GM12878 (cell line): ENCODE results near the gene COL18A1. TPM values are rescaled to one million over a fixed set of nuclear protein-coding genes. Genes with fewer than 3 reads are reported as not detected.
"Not testable (repeated sequence)": the region's sequence is repeated elsewhere in the genome, so short reads cannot be mapped to it uniquely, and the experiment has no call there.

Experiments
- ATAC-seq: fragments of 200-7000 bp; cut with Tn5 transposase; 3 replicates; pipeline ENCODE4 v1.9.1; 2020; ENCODE audit warnings: mild to moderate bottlenecking, moderate library complexity
- BruUV-seq: library from RNA; stranded (reverse); fragments of 400-500 nt; replicated peaks from 2 replicates; lab custom pipeline; 2021; lab: Mats Ljungman, UMichigan
- CTCF ChIA-PET: fragments of 300-600 bp; sonication (Branson Sonifier 250); formaldehyde crosslinking; extraction: SDS; loops from one replicate; lab custom pipeline; 2021; ENCODE audit warnings: inconsistent platforms; lab: Yijun Ruan, JAX
- POLR2A ChIA-PET: fragments of 350-600 bp; formaldehyde crosslinking; extraction: SDS; loops from one replicate; lab custom pipeline; 2021; ENCODE audit warnings: inconsistent platforms; lab: Charles Lee
- RAD21 ChIA-PET: fragments of 300-600 bp; sonication (Branson Sonifier 250); formaldehyde crosslinking; loops from one replicate; lab custom pipeline; 2023; ENCODE audit warnings: antibody characterized with exemption; ENCODE audit not compliant: unreplicated experiment; lab: Charles Lee
- SMC1A ChIA-PET: fragments of 300-600 bp; sonication (Branson Sonifier 250); formaldehyde crosslinking; loops from one replicate; lab custom pipeline; 2023; ENCODE audit not compliant: unreplicated experiment, uncharacterized antibody; lab: Charles Lee
- DNase-seq: peaks from one replicate; pipeline ENCODE4 v3.0.0-alpha.2; 2011; ENCODE audit warnings: low read depth, low spot score
- FAIRE-seq: peaks from 3 replicates; lab custom pipeline; 2011; peaks lifted over from hg19 to GRCh38; lab: Jason Lieb, UNC
- H2AFZ ChIP-seq: 2 replicates; pipeline ENCODE4 v1.6.0; 2011; ENCODE audit warnings: low read depth, low read length, control low read depth; ENCODE audit not compliant: control insufficient read depth
- H3K27ac ChIP-seq: 2 replicates; pipeline ENCODE4 v1.5.1; 2011; ENCODE audit warnings: control low read depth; ENCODE audit not compliant: control insufficient read depth, insufficient read depth
- H3K27me3 ChIP-seq, 2 experiments: replicated peaks in 1 of 2; 2 replicates each; pipeline versions ENCODE4 v1.6.0 to v1.6.1; 2011; ENCODE audit warnings: low read length in 1 of 2; ENCODE audit not compliant: control insufficient read depth in 2 of 2, insufficient read depth in 2 of 2
- H3K36me3 ChIP-seq, 2 experiments: 2 replicates each; pipeline ENCODE4 v1.5.1; 2011; ENCODE audit warnings: low read length in 1 of 2; ENCODE audit not compliant: control insufficient read depth in 2 of 2, insufficient read depth in 2 of 2
- H3K4me1 ChIP-seq: 2 replicates; pipeline ENCODE4 v1.6.1; 2011; ENCODE audit warnings: mild to moderate bottlenecking, low read length, moderate library complexity, mixed read lengths; ENCODE audit not compliant: control insufficient read depth, insufficient read depth
- H3K4me2 ChIP-seq: 2 replicates; pipeline ENCODE4 v1.6.0; 2011; ENCODE audit warnings: control low read depth; ENCODE audit not compliant: control insufficient read depth, insufficient read depth
- H3K4me3 ChIP-seq: fragments of 200-600 bp; sonication (generic); 2 replicates; pipeline ENCODE4 v1.5.1; 2016
- H3K79me2 ChIP-seq: 2 replicates; pipeline ENCODE4 v1.6.0; 2011; ENCODE audit warnings: low read length; ENCODE audit not compliant: control insufficient read depth, insufficient read depth
- H3K9ac ChIP-seq: 2 replicates; pipeline ENCODE4 v1.8.0; 2011; ENCODE audit warnings: low read length, control low read depth, mixed read lengths; ENCODE audit not compliant: control insufficient read depth, insufficient read depth
- H3K9me3 ChIP-seq: replicated peaks from 3 replicates; pipeline ENCODE4 v1.5.1; 2011; ENCODE audit warnings: mild to moderate bottlenecking, low read length; ENCODE audit not compliant: control insufficient read depth, insufficient read depth
- H4K20me1 ChIP-seq: 2 replicates; pipeline ENCODE4 v1.6.0; 2011; ENCODE audit not compliant: control insufficient read depth, insufficient read depth
- ESRRA ChIP-seq: IDR thresholded peaks from 2 replicates; pipeline ENCODE4 v1.6.1; 2012; ENCODE audit warnings: mild to moderate bottlenecking, low read length, improper control_type of control experiment
- GATAD2B ChIP-seq: fragments of 450-650 bp; conservative IDR thresholded peaks from 2 replicates; pipeline ENCODE4 v1.6.1; 2017; ENCODE audit warnings: low read depth, mild to moderate bottlenecking, moderate library complexity
- IKZF1 ChIP-seq: fragments of 450-650 bp; conservative IDR thresholded peaks from 2 replicates; pipeline ENCODE4 v1.6.1; 2017; ENCODE audit warnings: antibody characterized with exemption, mild to moderate bottlenecking
- SPI1 ChIP-seq: IDR thresholded peaks from 2 replicates; pipeline ENCODE4 v1.6.1; 2011; ENCODE audit warnings: low read depth, mild to moderate bottlenecking, low read length, moderate library complexity, borderline replicate concordance; ENCODE audit not compliant: insufficient read depth
- TAF1 ChIP-seq: IDR thresholded peaks from 2 replicates; pipeline ENCODE4 v1.6.1; 2011; ENCODE audit warnings: mild to moderate bottlenecking, low read depth, low read length, borderline replicate concordance
- ZNF274 ChIP-seq: IDR thresholded peaks from one replicate; pipeline ENCODE4 v1.8.0; 2011; ENCODE audit not compliant: insufficient read length, insufficient read depth
- WGBS: methylation state at CpG from one replicate; pipeline ENCODE4 v1.1.6; 2016; ENCODE audit warnings: low lambda C conversion rate; ENCODE audit not compliant: insufficient replicate concordance, insufficient coverage; ENCODE audit errors: missing lambda C conversion rate; 5-methylcytosine and 5-hydroxymethylcytosine counted together
- in situ Hi-C: fragments of 300-500 bp; cut with MboI; formaldehyde crosslinking; loops from 9 replicates; pipeline ENCODE4 v1.14.3; 2018; ENCODE audit warnings: mixed read lengths
- intact Hi-C: fragments of 100-400 bp; cut with micrococcal nuclease; formaldehyde crosslinking; loops from one replicate; pipeline ENCODE4 v1.14.2; 2022; ENCODE audit not compliant: unreplicated experiment
- polyA plus RNA-seq, 11 experiments: library from polyadenylated mRNA; depleted of rRNA in 4 of 11; unstranded in 6 of 11; stranded (reverse) in 5 of 11; fragments of >200 nt; fragmentation: Nextera tagmentation in 4 of 11; fragmentation: Illumina TruSeq in 1 of 11; extraction: Ambion mirVana in 4 of 11; extraction: Trizol in 1 of 11; gene quantifications; 1 replicate in 1 of 11; 2 replicates in 10 of 11; pipeline versions ENCODE4 v1.2.1 to v1.2.3, GENCODE V29; 2011 to 2016; ENCODE audit warnings: inconsistent platforms in 2 of 11, missing spikeins in 2 of 11, low read depth in 1 of 11
- total RNA-seq, 4 experiments: library from RNA; depleted of rRNA in 3 of 4; stranded (reverse); fragments of >200 nt in 3 of 4; fragmentation: Illumina TruSeq in 1 of 4; extraction: Trizol in 1 of 4; gene quantifications; 2 replicates each; pipeline versions ENCODE4 v1.2.1 to v1.2.3, GENCODE V29; 2013 to 2021
- TF ChIP-seq, protein P1 (sequence below): fragments of 450-650 bp; IDR thresholded peaks from 2 replicates; pipeline ENCODE4 v1.6.1; 2016; ENCODE audit warnings: mild to moderate bottlenecking
- TF ChIP-seq, protein P2 (sequence below): fragments of 450-650 bp; conservative IDR thresholded peaks from 2 replicates; pipeline ENCODE4 v1.6.1; 2017; ENCODE audit warnings: mild to moderate bottlenecking, moderate library complexity
- TF ChIP-seq, protein P3 (sequence below): IDR thresholded peaks from 2 replicates; pipeline ENCODE4 v1.6.1; 2012; ENCODE audit warnings: low read length, inconsistent platforms

The COL18A1 gene
- total and polyA plus RNA-seq, 10 of the 15 experiments (the other 5 are each of a cell fraction or from before 2014, with no cell fraction given), result under 0.01 to 0.49 (median 0.09) TPM; not detected in 3

DNA sequence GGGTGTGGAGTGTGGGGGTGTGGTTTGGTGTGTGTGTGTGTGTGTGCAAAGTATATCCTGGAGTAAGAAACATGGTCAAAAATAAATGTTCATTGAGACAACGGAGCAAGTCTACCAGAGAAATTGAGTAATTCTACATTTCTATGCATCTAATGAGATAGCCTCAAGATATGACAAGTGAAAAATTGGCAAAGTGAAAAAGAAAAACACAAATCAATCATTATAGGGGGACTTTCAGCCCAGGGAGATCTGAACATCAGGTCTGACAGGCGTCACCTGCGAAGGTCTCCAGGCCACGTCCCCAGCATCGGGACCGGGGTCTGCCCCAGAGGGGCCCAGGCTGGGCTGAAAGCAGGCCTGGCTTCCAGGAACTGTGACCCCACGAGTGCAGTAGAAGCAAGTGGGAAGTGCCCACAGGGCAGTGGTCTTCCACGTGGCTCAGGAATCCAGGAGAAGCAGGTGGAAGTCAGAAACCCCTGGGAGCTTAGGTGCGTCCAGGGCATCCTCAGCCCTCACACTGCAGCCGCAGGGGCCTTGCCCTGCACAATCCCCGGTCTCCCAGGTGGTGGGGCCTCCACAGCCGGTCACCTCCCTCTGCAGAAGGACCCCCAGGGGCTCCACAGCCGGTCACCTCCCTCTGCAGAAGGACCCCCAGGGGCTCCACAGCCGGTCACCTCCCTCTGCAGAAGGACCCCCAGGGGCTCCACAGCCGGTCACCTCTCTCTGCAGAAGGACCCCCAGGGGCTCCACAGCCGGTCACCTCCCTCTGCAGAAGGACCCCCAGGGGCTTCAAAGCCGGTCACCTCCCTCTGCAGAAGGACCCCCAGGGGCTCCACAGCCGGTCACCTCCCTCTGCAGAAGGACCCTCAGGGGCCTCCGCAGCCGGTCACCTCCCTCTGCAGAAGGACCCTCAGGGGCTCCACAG lies 96.4 kb downstream of the COL18A1 start:
- intact Hi-C loops, H3K4me2 ChIP-seq, H3K9me3 ChIP-seq, H4K20me1 ChIP-seq, H3K27me3 ChIP-seq: not testable (repeated sequence)
- TF ChIP-seq IKZF1, result 0 out of 2 replicates have a peak, but pooled peaks have one; percentile 24
- TF ChIP-seq GATAD2B, result 0 out of 2 replicates have a peak, but pooled peaks have one; percentile 37
- TF ChIP-seq, protein P1, sequence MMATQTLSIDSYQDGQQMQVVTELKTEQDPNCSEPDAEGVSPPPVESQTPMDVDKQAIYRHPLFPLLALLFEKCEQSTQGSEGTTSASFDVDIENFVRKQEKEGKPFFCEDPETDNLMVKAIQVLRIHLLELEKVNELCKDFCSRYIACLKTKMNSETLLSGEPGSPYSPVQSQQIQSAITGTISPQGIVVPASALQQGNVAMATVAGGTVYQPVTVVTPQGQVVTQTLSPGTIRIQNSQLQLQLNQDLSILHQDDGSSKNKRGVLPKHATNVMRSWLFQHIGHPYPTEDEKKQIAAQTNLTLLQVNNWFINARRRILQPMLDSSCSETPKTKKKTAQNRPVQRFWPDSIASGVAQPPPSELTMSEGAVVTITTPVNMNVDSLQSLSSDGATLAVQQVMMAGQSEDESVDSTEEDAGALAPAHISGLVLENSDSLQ, result peak; percentile 69
- TF ChIP-seq, all 136 proteins: peak for 3; not testable (repeated sequence) for 133
- H3K79me2 ChIP-seq, H3K4me3 ChIP-seq, DNase-seq, H2AFZ ChIP-seq, POLR2A ChIA-PET, CTCF ChIA-PET, BruUV-seq, ATAC-seq, H3K9ac ChIP-seq, SMC1A ChIA-PET, H3K27ac ChIP-seq, H3K36me3 ChIP-seq, RAD21 ChIA-PET, in situ Hi-C loops, FAIRE-seq, H3K4me1 ChIP-seq: not testable (repeated sequence)
- 64% methylated on average over 18 of the region's 20 CpGs for WGBS

DNA sequence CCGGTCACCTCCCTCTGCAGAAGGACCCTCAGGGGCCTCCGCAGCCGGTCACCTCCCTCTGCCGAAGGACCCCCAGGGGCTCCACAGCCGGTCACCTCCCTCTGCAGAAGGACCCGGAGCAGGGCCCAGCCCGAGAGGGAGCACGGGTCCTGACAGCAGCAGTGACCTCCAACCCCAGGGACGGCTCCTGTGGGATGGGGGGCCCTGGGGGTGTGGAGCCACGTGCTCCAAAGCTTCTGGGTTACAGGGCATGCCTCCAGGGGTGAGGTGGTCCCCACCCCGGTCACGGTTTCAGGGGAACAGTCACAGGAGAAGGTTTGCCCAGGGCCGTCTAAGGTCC lies 97.0 kb downstream of the COL18A1 start:
- CTCF ChIA-PET, result interaction anchor here (0.7 kb wide), 1 partner anchor 90 kb away, joined by 3 read pairs; no protein-coding TSS in a partner anchor
- no peak overlapping the region for H3K9ac ChIP-seq
- in situ Hi-C loops, result no loop called here
- TF ChIP-seq, protein P2, sequence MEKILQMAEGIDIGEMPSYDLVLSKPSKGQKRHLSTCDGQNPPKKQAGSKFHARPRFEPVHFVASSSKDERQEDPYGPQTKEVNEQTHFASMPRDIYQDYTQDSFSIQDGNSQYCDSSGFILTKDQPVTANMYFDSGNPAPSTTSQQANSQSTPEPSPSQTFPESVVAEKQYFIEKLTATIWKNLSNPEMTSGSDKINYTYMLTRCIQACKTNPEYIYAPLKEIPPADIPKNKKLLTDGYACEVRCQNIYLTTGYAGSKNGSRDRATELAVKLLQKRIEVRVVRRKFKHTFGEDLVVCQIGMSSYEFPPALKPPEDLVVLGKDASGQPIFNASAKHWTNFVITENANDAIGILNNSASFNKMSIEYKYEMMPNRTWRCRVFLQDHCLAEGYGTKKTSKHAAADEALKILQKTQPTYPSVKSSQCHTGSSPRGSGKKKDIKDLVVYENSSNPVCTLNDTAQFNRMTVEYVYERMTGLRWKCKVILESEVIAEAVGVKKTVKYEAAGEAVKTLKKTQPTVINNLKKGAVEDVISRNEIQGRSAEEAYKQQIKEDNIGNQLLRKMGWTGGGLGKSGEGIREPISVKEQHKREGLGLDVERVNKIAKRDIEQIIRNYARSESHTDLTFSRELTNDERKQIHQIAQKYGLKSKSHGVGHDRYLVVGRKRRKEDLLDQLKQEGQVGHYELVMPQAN, result no peak
- TF ChIP-seq SPI1 (no peak), TAF1 (no peak), ESRRA (no peak), ZNF274 (no peak)
- TF ChIP-seq, protein P3, sequence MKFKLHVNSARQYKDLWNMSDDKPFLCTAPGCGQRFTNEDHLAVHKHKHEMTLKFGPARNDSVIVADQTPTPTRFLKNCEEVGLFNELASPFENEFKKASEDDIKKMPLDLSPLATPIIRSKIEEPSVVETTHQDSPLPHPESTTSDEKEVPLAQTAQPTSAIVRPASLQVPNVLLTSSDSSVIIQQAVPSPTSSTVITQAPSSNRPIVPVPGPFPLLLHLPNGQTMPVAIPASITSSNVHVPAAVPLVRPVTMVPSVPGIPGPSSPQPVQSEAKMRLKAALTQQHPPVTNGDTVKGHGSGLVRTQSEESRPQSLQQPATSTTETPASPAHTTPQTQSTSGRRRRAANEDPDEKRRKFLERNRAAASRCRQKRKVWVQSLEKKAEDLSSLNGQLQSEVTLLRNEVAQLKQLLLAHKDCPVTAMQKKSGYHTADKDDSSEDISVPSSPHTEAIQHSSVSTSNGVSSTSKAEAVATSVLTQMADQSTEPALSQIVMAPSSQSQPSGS, result no peak

More for the DNA sequence above, 97.0 kb downstream of the COL18A1 start:
- no peak for FAIRE-seq
- Histone ChIP-seq H3K27me3 (no peaks in the 10 kb centered on the region), H3K4me3 (0 out of 2 replicates have a peak overlapping the region, but pooled peaks have one; percentile 22), H3K79me2 (no peaks in the 10 kb centered on the region), H4K20me1 (no peaks in the 10 kb centered on the region), H3K4me1 (peaks cover 2% of the 10 kb centered on the region; the same call in 1 of the 2 replicates), H3K36me3 (no peaks in the 10 kb centered on the region), H3K4me2 (peak overlapping the region; percentile 25; the same call in 1 of the 2 replicates), H2AFZ (no peak overlapping the region), H3K27ac (no peak overlapping the region), H3K9me3 (no peaks in the 10 kb centered on the region; the same call in 2 of the 3 replicates)
- ATAC-seq, result no peak; the same call in 2 of the 3 replicates
- no peak for DNase-seq
- intact Hi-C loops, result no loop called here
- BruUV-seq, result no TSS peak
- ChIA-PET POLR2A (no interaction called here), SMC1A (no interaction called here), RAD21 (no interaction called here)
- 51% methylated on average over 8 of the region's 13 CpGs for WGBS
